ENCODE data around the gene METTL25B. TPM values are rescaled to one million over a fixed set of nuclear protein-coding genes. Genes with fewer than 3 reads are reported as not detected.
A peak's percentile ranks its signal among the peaks of the same experiment; 100 is the strongest.

The METTL25B gene
- total and polyA plus RNA-seq, 2 of the 13 experiments (the other 11 are each of a cell fraction or from before 2014, with no cell fraction given), result 11.9 to 24.0 TPM

DNA sequence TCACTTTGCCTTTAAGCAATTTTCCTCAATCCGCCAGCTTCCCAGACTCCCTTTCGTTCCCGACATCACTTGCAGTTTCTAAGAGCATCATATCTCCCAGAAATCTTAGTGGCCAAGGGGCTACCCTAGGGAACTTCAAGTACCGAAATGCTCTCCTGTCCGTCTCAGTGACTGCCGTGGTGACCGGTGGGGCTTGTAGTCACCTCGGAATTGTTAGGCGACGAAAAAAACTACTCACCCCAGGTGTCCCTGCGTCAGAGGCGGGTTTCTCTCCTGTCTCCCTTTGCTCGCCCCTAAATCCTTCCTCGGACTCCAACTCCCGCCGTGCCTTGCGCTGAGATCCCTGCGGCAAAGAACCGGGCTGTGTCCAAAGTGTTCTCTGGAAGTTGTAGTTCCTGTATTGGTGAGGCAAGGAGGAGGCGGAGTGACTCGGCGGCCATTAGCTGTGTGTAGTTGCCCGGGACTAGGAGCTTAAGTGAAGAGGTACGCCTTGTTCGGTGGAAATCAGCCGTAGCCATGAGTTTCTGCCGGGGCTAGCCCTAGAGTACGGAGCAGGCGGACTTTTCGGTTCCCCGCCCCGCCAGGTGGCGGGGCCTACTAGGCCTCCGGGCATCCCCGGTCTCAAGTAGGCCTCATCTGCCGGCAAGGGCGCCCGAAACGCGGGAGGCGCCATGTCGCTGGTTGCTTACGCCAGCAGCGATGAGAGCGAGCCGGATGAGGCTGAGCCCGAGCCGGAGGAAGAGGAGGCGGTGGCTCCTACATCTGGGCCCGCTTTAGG, 39.0 kb downstream of the METTL25B start, which contains the start of gene PRCC (continued):
- no peak for TF ChIP-seq NONO (IDR thresholded peaks at IDR 0.05)
- peak; percentile 42; the same call in 1 of the 2 replicates for TF ChIP-seq NONO (CRISPR knock-in tag; conservative IDR thresholded peaks at IDR 0.05)
- no peak for TF ChIP-seq ZSCAN29 (CRISPR knock-in tag; conservative IDR thresholded peaks at IDR 0.05)
- no peak for TF ChIP-seq HMG20A (CRISPR knock-in tag; IDR thresholded peaks at IDR 0.05; ENCODE audit: borderline replicate concordance)
- peak; percentile 14; the same call in 1 of the 2 replicates for TF ChIP-seq BORCS8-MEF2B (CRISPR knock-in tag; IDR thresholded peaks at IDR 0.05)
- TF ChIP-seq ZNF567 (CRISPR knock-in tag; IDR thresholded peaks at IDR 0.05; ENCODE audit: borderline replicate concordance), result no peak
- TF ChIP-seq ZEB1 (IDR thresholded peaks at IDR 0.05; ENCODE audit: insufficient replicate concordance, low read depth), result no peak
- TF ChIP-seq ONECUT2 (CRISPR knock-in tag; IDR thresholded peaks at IDR 0.05), result no peak
- TF ChIP-seq SP2 (CRISPR knock-in tag; IDR thresholded peaks at IDR 0.05), result peak; percentile 5; the same call in 1 of the 2 replicates
- TF ChIP-seq, protein P1, sequence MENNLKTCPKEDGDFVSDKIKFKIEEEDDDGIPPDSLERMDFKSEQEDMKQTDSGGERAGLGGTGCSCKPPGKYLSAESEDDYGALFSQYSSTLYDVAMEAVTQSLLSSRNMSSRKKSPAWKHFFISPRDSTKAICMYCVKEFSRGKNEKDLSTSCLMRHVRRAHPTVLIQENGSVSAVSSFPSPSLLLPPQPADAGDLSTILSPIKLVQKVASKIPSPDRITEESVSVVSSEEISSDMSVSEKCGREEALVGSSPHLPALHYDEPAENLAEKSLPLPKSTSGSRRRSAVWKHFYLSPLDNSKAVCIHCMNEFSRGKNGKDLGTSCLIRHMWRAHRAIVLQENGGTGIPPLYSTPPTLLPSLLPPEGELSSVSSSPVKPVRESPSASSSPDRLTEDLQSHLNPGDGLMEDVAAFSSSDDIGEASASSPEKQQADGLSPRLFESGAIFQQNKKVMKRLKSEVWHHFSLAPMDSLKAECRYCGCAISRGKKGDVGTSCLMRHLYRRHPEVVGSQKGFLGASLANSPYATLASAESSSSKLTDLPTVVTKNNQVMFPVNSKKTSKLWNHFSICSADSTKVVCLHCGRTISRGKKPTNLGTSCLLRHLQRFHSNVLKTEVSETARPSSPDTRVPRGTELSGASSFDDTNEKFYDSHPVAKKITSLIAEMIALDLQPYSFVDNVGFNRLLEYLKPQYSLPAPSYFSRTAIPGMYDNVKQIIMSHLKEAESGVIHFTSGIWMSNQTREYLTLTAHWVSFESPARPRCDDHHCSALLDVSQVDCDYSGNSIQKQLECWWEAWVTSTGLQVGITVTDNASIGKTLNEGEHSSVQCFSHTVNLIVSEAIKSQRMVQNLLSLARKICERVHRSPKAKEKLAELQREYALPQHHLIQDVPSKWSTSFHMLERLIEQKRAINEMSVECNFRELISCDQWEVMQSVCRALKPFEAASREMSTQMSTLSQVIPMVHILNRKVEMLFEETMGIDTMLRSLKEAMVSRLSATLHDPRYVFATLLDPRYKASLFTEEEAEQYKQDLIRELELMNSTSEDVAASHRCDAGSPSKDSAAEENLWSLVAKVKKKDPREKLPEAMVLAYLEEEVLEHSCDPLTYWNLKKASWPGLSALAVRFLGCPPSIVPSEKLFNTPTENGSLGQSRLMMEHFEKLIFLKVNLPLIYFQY (CRISPR knock-in tag; IDR thresholded peaks at IDR 0.05; ENCODE audit: borderline replicate concordance), result peak; percentile 23; the same call in 1 of the 2 replicates
- peak; percentile 19 for TF ChIP-seq YEATS4 (CRISPR knock-in tag; IDR thresholded peaks at IDR 0.05; ENCODE audit: borderline replicate concordance)
- peak; percentile 26; the same call in 1 of the 2 replicates for TF ChIP-seq ZNF138 (CRISPR knock-in tag; IDR thresholded peaks at IDR 0.05; ENCODE audit: low read depth)
- TF ChIP-seq, protein P2, sequence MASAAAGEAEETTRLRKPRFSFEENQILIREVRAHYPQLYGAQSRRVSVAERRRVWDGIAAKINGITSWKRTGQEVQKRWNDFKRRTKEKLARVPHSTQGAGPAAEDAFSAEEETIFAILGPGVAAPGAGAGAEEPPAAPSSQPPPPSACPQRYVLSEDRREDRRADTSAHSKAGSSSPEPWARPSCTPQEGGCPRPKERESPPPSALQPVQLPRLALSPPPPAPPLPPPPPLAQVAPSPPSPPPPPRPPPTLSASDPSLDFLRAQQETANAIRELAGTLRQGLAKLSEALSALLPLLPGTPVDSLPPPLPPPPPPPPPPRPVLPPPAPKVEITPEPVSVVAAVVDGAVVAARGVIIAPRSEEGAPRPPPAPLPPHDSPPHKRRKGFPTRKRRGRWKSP (CRISPR knock-in tag; IDR thresholded peaks at IDR 0.05), result no peak
- no peak for TF ChIP-seq PRMT3 (CRISPR knock-in tag; IDR thresholded peaks at IDR 0.05; ENCODE audit: borderline replicate concordance, low read depth)
- TF ChIP-seq, protein P3, sequence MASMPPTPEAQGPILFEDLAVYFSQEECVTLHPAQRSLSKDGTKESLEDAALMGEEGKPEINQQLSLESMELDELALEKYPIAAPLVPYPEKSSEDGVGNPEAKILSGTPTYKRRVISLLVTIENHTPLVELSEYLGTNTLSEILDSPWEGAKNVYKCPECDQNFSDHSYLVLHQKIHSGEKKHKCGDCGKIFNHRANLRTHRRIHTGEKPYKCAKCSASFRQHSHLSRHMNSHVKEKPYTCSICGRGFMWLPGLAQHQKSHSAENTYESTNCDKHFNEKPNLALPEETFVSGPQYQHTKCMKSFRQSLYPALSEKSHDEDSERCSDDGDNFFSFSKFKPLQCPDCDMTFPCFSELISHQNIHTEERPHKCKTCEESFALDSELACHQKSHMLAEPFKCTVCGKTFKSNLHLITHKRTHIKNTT (CRISPR knock-in tag; IDR thresholded peaks at IDR 0.05), result peak; percentile 94; the same call in 1 of the 2 replicates
- TF ChIP-seq SAFB2 (CRISPR knock-in tag; IDR thresholded peaks at IDR 0.05; ENCODE audit: borderline replicate concordance, low read depth), result peak; percentile 52; the same call in 1 of the 2 replicates
- TF ChIP-seq NRL (CRISPR knock-in tag; IDR thresholded peaks at IDR 0.05; ENCODE audit: borderline replicate concordance), result no peak
- TF ChIP-seq NFYB (CRISPR knock-in tag; IDR thresholded peaks at IDR 0.05), result peak; percentile 57
- TF ChIP-seq ZNF143 (CRISPR knock-in tag; IDR thresholded peaks at IDR 0.05), result peak; percentile 97
- peak; percentile 29; the same call in 1 of the 2 replicates for TF ChIP-seq DNMT3B (CRISPR knock-in tag; conservative IDR thresholded peaks at IDR 0.05)
- TF ChIP-seq ESRRA (CRISPR knock-in tag; IDR thresholded peaks at IDR 0.05; ENCODE audit: low read depth), result no peak
- peak; percentile 74; the same call in 1 of the 2 replicates for TF ChIP-seq ZNF766 (CRISPR knock-in tag; IDR thresholded peaks at IDR 0.05; ENCODE audit: borderline replicate concordance)
- TF ChIP-seq ZMYM4 (CRISPR knock-in tag; IDR thresholded peaks at IDR 0.05), result peak; percentile 71; the same call in 1 of the 2 replicates
- TF ChIP-seq NCOA2 (CRISPR knock-in tag; IDR thresholded peaks at IDR 0.05), result 0 out of 2 replicates have a peak, but pooled peaks have one; percentile 35
- TF ChIP-seq ELF3 (CRISPR knock-in tag; IDR thresholded peaks at IDR 0.05), result peak; percentile 58

Data from HepG2 (cell line).